ENCODE data around the gene RNF169. TPM values are rescaled to one million over a fixed set of nuclear protein-coding genes. Genes with fewer than 3 reads are reported as not detected.

The RNF169 gene
- total and polyA plus RNA-seq, 9 of the 15 experiments (the other 6 are each of a cell fraction or from before 2014, with no cell fraction given) = 0.68 to 18.1 (median 10.1) TPM

- ChIA-PET POLR2A (interaction anchor here (0.8 kb wide), 1 partner anchor 23 kb away, joined by 3 read pairs; no protein-coding TSS in a partner anchor), CTCF (ENCODE audit: low intra/inter-chr PET ratio) (no interaction called here)
- in situ Hi-C loops (cut with MboI) = no loop called here
- no TSS peak for BruUV-seq (replicated peaks)
- FAIRE-seq (no peak), DNase-seq (ENCODE audit: extremely low read depth in 1 of 4, low spot score in 3 of 4) (no peak), ATAC-seq (no peak)
- H3K9me3 ChIP-seq (replicated peaks; ENCODE audit: control insufficient read depth, insufficient read depth, low read depth, low read length) = no peaks in the 10 kb centered on the region
- 0 out of 2 replicates have a peak, but pooled peaks have one; percentile 28 for TF ChIP-seq CEBPB (tag; IDR thresholded peaks at IDR 0.05)
- TF ChIP-seq DIDO1 (tag; IDR thresholded peaks at IDR 0.05; ENCODE audit: low read depth) = no peak
- H3K9ac ChIP-seq (ENCODE audit: insufficient read depth in 1 of 2, low read depth in 2 of 2, low read length in 2 of 2) = no peak overlapping the region
- no peak overlapping the region for H3K27ac ChIP-seq (ENCODE audit: extremely low read depth, low read depth, low read length)
- intact Hi-C loops (cut with micrococcal nuclease) = no loop called here
- no peak overlapping the region for H3K4me2 ChIP-seq (ENCODE audit: insufficient read depth, low read length)
- no peaks in the 10 kb centered on the region for H3K9me1 ChIP-seq (ENCODE audit: control insufficient read depth, insufficient read depth, low read length)
- peaks cover 14 to 23% of the 10 kb centered on the region in 2 experiments; a peak in 4 of 5 replicates for H3K4me1 ChIP-seq (replicated peaks in 1 of 2; ENCODE audit: control insufficient read depth in 2 of 2, insufficient read depth in 2 of 2, low read length in 2 of 2)
- no peak overlapping the region for H3K4me3 ChIP-seq
- peaks cover 75% of the 10 kb centered on the region for H3K79me2 ChIP-seq (ENCODE audit: control insufficient read depth, insufficient read depth, low read length)
- H2AFZ ChIP-seq (ENCODE audit: low read depth, low read length) = no peak overlapping the region
- no peaks in the 10 kb centered on the region for H3K27me3 ChIP-seq (ENCODE audit: control insufficient read depth in 2 of 2, insufficient read depth in 2 of 2, low read length in 2 of 2)
- H4K20me1 ChIP-seq (replicated peaks; ENCODE audit: control insufficient read depth, insufficient read depth, low read length) = no peaks in the 10 kb centered on the region
- WGBS (ENCODE audit: insufficient coverage, low coverage, missing lambda C conversion rate) = 96% methylated on average over 2 of the region's 2 CpGs
- H3K36me3 ChIP-seq (ENCODE audit: control insufficient read depth, insufficient read depth, low read length) = peaks cover 8% of the 10 kb centered on the region; the same call in 1 of the 3 replicates
Observed at GRCh38 chr11:74751303-74751702, 2.7 kb downstream of the RNF169 start.

- 78% methylated on average over 15 of the region's 15 CpGs for WGBS (ENCODE audit: insufficient coverage, low coverage, missing lambda C conversion rate)
- no peaks in the 10 kb centered on the region for H3K9me3 ChIP-seq (replicated peaks; ENCODE audit: control insufficient read depth, insufficient read depth, low read depth, low read length)
- no TSS peak for BruUV-seq (replicated peaks)
- no peaks in the 10 kb centered on the region for H3K9me1 ChIP-seq (ENCODE audit: control insufficient read depth, insufficient read depth, low read length)
- ChIA-PET CTCF (ENCODE audit: low intra/inter-chr PET ratio) (no interaction called here), POLR2A (no interaction called here)
- H3K36me3 ChIP-seq (ENCODE audit: control insufficient read depth, insufficient read depth, low read length) = peaks cover 8% of the 10 kb centered on the region; the same call in 1 of the 3 replicates
- FAIRE-seq (no peak), DNase-seq (ENCODE audit: extremely low read depth in 1 of 4, low spot score in 3 of 4) (no peak), ATAC-seq (no peak)
- H3K4me3 ChIP-seq = no peak overlapping the region
- H4K20me1 ChIP-seq (replicated peaks; ENCODE audit: control insufficient read depth, insufficient read depth, low read length) = no peaks in the 10 kb centered on the region
- no peak overlapping the region for H3K27ac ChIP-seq (ENCODE audit: extremely low read depth, low read depth, low read length)
- in situ Hi-C loops (cut with MboI) (no loop called here), intact Hi-C loops (cut with micrococcal nuclease) (no loop called here)
- no peak for TF ChIP-seq REST (IDR thresholded peaks at IDR 0.05; ENCODE audit: borderline replicate concordance)
- TF ChIP-seq REST (CRISPR knock-in tag; IDR thresholded peaks at IDR 0.05; ENCODE audit: low read depth) = no peak
- no peak for TF ChIP-seq TARDBP (IDR thresholded peaks at IDR 0.05)
- no peak for TF ChIP-seq ZNF707 (CRISPR knock-in tag; conservative IDR thresholded peaks at IDR 0.05)
- no peak for TF ChIP-seq POLR2A (conservative IDR thresholded peaks at IDR 0.05)
- H3K9ac ChIP-seq (ENCODE audit: insufficient read depth in 1 of 2, low read depth in 2 of 2, low read length in 2 of 2) = no peak overlapping the region
- no peak overlapping the region for H2AFZ ChIP-seq (ENCODE audit: low read depth, low read length)
- no peak overlapping the region for H3K4me2 ChIP-seq (ENCODE audit: insufficient read depth, low read length)
- peaks cover 5 to 9% of the 10 kb centered on the region in 2 experiments; a peak in 3 of 5 replicates for H3K4me1 ChIP-seq (replicated peaks in 1 of 2; ENCODE audit: control insufficient read depth in 2 of 2, insufficient read depth in 2 of 2, low read length in 2 of 2)
- no peaks in the 10 kb centered on the region for H3K27me3 ChIP-seq (ENCODE audit: control insufficient read depth in 2 of 2, insufficient read depth in 2 of 2, low read length in 2 of 2)
- peaks cover 67% of the 10 kb centered on the region for H3K79me2 ChIP-seq (ENCODE audit: control insufficient read depth, insufficient read depth, low read length)
Observed at GRCh38 chr11:74754507-74755252, 6.0 kb downstream of the RNF169 start.

Data from K562 (cell line).